Kidney (tissue), 14 donors: ENCODE data around the gene ISX. TPM values are rescaled to one million over a fixed set of nuclear protein-coding genes. Genes with fewer than 3 reads are reported as not detected.

Experiments
- DNase-seq, 5 donors: peaks; one replicate each; pipeline ENCODE4 v3.0.0-alpha.2; 2013 to 2020
- FAIRE-seq: peaks from 2 replicates; lab custom pipeline; 2012; peaks lifted over from hg19 to GRCh38; lab: Jason Lieb, UNC
- H3K27ac ChIP-seq, 2 donors: one replicate each; pipeline ENCODE4 v1.7.0; 2013; ENCODE audit warnings: low read depth in 2 of 2, low read length in 2 of 2, inconsistent platforms in 1 of 2
- H3K27me3 ChIP-seq: one replicate; pipeline ENCODE4 v1.7.1; 2013; ENCODE audit warnings: low read length, inconsistent platforms; ENCODE audit not compliant: control insufficient read depth, insufficient read depth
- H3K36me3 ChIP-seq, 3 donors: one replicate each; pipeline versions ENCODE4 v1.7.0 to v1.7.1; 2013; ENCODE audit warnings: low read length in 3 of 3, control low read depth in 1 of 3, inconsistent platforms in 1 of 3; ENCODE audit not compliant: insufficient read depth in 3 of 3, control insufficient read depth in 2 of 3
- H3K4me1 ChIP-seq, 3 donors: one replicate each; pipeline versions ENCODE4 v1.7.0 to v1.7.1; 2013; ENCODE audit warnings: low read length in 3 of 3, inconsistent platforms in 1 of 3, low read depth in 1 of 3; ENCODE audit not compliant: control insufficient read depth in 2 of 3, insufficient read depth in 2 of 3
- H3K4me3 ChIP-seq, 3 donors: one replicate each; pipeline versions ENCODE4 v1.7.0 to v1.8.1; 2013; ENCODE audit warnings: low read length in 3 of 3, control low read depth in 1 of 3, inconsistent platforms in 1 of 3
- H3K9ac ChIP-seq, 3 donors: one replicate each; pipeline versions ENCODE4 v1.7.0 to v1.7.1; 2013; ENCODE audit warnings: low read length in 3 of 3, control low read depth in 1 of 3, inconsistent platforms in 1 of 3
- H3K9me3 ChIP-seq, 3 donors: one replicate each; pipeline versions ENCODE4 v1.7.0 to v1.7.1; 2013; ENCODE audit warnings: low read length in 3 of 3, control low read depth in 1 of 3, inconsistent platforms in 1 of 3; ENCODE audit not compliant: control insufficient read depth in 2 of 3, insufficient read depth in 1 of 3
- CTCF ChIP-seq: IDR thresholded peaks from 3 replicates; pipeline ENCODE4 v1.5.1; 2012; ENCODE audit warnings: mild to moderate bottlenecking, moderate library complexity, borderline replicate concordance; ENCODE audit not compliant: insufficient read depth; ENCODE audit errors: extremely low read depth
- intact Hi-C: fragments of 100-400 bp; cut with DNase I; formaldehyde crosslinking; loops from one replicate; pipeline ENCODE4 v1.11.1; 2022
- polyA plus RNA-seq: library from polyadenylated mRNA; stranded (reverse); fragments of 350-450 nt; fragmentation: Illumina TruSeq; extraction: RNeasy Lipid Tissue Mini Kit (QIAGEN cat#74804); gene quantifications from one replicate; pipeline ENCODE4 v1.2.3, GENCODE V29; 2014; ENCODE audit warnings: low read depth, low replicate concordance; ENCODE audit not compliant: insufficient read depth
- total RNA-seq: library from RNA; stranded (reverse); fragmentation: NEBNext Ultra II Directional; extraction: Animal tissue kit (Norgen Biotek cat#: 25700); gene quantifications from one replicate; pipeline ENCODE4 v1.2.1, GENCODE V29; 2021
- donor health status: control.
- donor health status: control.
- donor health status: control.
- donor health status: control.
- donor health status: control.
- donor health status: DM: yes; HTN: yes; CAD: no.
- donor health status: Normal renal cell carcinoma (clear cell type).

ISX gene
- total and polyA plus RNA-seq, 2 donors from 2014 or later = not detected

GRCh38 chr22:35104491-35104890 lies 38.5 kb downstream of the ISX start:
- Histone ChIP-seq H3K36me3 (no peaks in the 10 kb centered on the region), H3K4me3 (no peak overlapping the region), H3K27ac (no peak overlapping the region), H3K9ac (no peak overlapping the region), H3K27me3 (no peaks in the 10 kb centered on the region), H3K4me1 (no peaks in the 10 kb centered on the region), H3K9me3 (no peaks in the 10 kb centered on the region)
- FAIRE-seq (no peak), DNase-seq (no peak)
- intact Hi-C loops = no loop called here
- no peak for TF ChIP-seq CTCF

DNA sequence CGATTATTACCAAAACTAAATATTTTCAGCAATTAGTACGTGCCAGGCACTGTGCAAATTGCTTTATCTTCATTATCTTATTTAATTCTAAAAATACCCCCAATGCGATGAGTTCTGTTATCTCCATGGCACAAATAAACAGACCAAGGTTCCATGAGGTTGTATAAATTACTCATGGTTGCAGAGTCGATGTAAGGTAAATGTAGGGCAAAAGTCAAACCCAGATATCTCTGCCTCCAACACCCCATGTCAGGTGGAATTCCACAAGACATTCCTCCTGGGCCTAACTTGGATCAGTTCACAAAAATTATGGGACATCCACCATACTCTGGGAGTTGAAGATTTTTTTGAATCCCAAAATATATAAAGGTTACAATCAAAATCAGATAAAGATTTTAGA lies 43.7 kb downstream of the ISX start:
- FAIRE-seq (no peak), DNase-seq (no peak)
- H3K27ac ChIP-seq = no peak overlapping the region
- TF ChIP-seq CTCF = no peak
- H3K9ac ChIP-seq = no peak overlapping the region
- H3K36me3 ChIP-seq = no peaks in the 10 kb centered on the region
- no peaks in the 10 kb centered on the region for H3K27me3 ChIP-seq
- no peak overlapping the region for H3K4me3 ChIP-seq
- no peaks in the 10 kb centered on the region for H3K9me3 ChIP-seq
- no peaks in the 10 kb centered on the region for H3K4me1 ChIP-seq
- intact Hi-C loops = no loop called here

GRCh38 chr22:35111244-35111643 lies 45.3 kb downstream of the ISX start:
- H3K4me1 ChIP-seq = no peaks in the 10 kb centered on the region
- TF ChIP-seq CTCF = no peak
- H3K36me3 ChIP-seq = no peaks in the 10 kb centered on the region
- DNase-seq (no peak), FAIRE-seq (no peak)
- intact Hi-C loops = no loop called here
- H3K27me3 ChIP-seq = no peaks in the 10 kb centered on the region
- no peak overlapping the region for H3K9ac ChIP-seq
- no peaks in the 10 kb centered on the region for H3K9me3 ChIP-seq
- H3K4me3 ChIP-seq = no peak overlapping the region
- H3K27ac ChIP-seq = no peak overlapping the region

- no peak for FAIRE-seq
- H3K27ac ChIP-seq = no peak overlapping the region
These were observed 47.4 kb downstream of the ISX start for GRCh38 chr22:35113341-35113740.

More at GRCh38 chr22:35113341-35113740, 47.4 kb downstream of the ISX start:
- intact Hi-C loops = no loop called here
- H3K9me3 ChIP-seq = no peaks in the 10 kb centered on the region
- H3K4me1 ChIP-seq = no peaks in the 10 kb centered on the region
- H3K36me3 ChIP-seq = no peaks in the 10 kb centered on the region
- no peak overlapping the region for H3K9ac ChIP-seq
- H3K4me3 ChIP-seq = no peak overlapping the region
- TF ChIP-seq CTCF = no peak
- H3K27me3 ChIP-seq = no peaks in the 10 kb centered on the region
- DNase-seq = no peak
